Body of pancreas (tissue), 4 donors: ENCODE results near the gene PPIL4. TPM values are rescaled to one million over a fixed set of nuclear protein-coding genes. Genes with fewer than 3 reads are reported as not detected.

Experiments used
- ATAC-seq: fragments of 150-250 bp; one replicate; pipeline ENCODE4 v1.9.1; 2016
- DNase-seq, 4 donors: peaks; one replicate each; pipeline ENCODE4 v3.0.0-alpha.2; 2019
- H3K27ac ChIP-seq, 4 donors: fragments of 200-600 bp; sonication (generic); 1 replicate in 3 of 4; 2 replicates in 1 of 4; pipeline versions ENCODE4 v1.5.1 to v1.6.1; 2016 to 2019; ENCODE audit warnings: mild to moderate bottlenecking in 1 of 4, mixed read lengths in 1 of 4, moderate library complexity in 1 of 4
- H3K27me3 ChIP-seq, 2 donors: fragments of 200-600 bp; sonication (generic); one replicate each; pipeline ENCODE4 v1.6.0; 2016; ENCODE audit warnings: mild to moderate bottlenecking in 1 of 2
- H3K36me3 ChIP-seq, 2 donors: fragments of 200-600 bp; sonication (generic); replicated peaks in 1 of 2; 2 replicates each; pipeline ENCODE4 v1.5.1; 2016; ENCODE audit warnings: low read depth in 2 of 2; ENCODE audit not compliant: insufficient read depth in 1 of 2
- H3K4me1 ChIP-seq: fragments of 200-600 bp; sonication (generic); one replicate; pipeline ENCODE4 v1.6.0; 2016
- H3K4me3 ChIP-seq, 2 donors: fragments of 200-600 bp; sonication (generic); 1 replicate in 1 of 2; 2 replicates in 1 of 2; pipeline ENCODE4 v1.5.1; 2016 to 2019
- H3K9me3 ChIP-seq, 3 donors: fragments of 200-600 bp; sonication (generic); 1 replicate in 2 of 3; 2 replicates in 1 of 3; pipeline ENCODE4 v1.5.1; 2016
- POLR2A ChIP-seq, 3 donors: fragments of 450-650 bp; IDR thresholded peaks; one replicate each; pipeline ENCODE4 v1.6.1; 2016; ENCODE audit warnings: antibody characterized with exemption in 3 of 3, mild to moderate bottlenecking in 2 of 3
- WGBS, 2 donors: methylation state at CpG; one replicate each; pipeline ENCODE4 v1.1.5; 2017; 5-methylcytosine and 5-hydroxymethylcytosine counted together
- intact Hi-C: fragments of 100-400 bp; cut with DNase I; formaldehyde crosslinking; loops from one replicate; pipeline ENCODE4 v1.15.1; 2023
- total RNA-seq, 2 donors: library from RNA; depleted of rRNA; stranded (reverse); fragments of >200 nt; gene quantifications; one replicate each; pipeline ENCODE4 v1.1.0, GENCODE V29; 2016
- TF ChIP-seq, protein P1 (sequence below), 7 experiments: fragments of 450-650 bp in 4 of 7; fragments of 200-600 bp in 3 of 7; sonication (generic) in 3 of 7; IDR thresholded peaks; one replicate each; pipeline ENCODE4 v1.5.1; 2016 to 2019; ENCODE audit warnings: antibody characterized with exemption in 7 of 7

PPIL4 gene
- total RNA-seq, 2 donors from 2014 or later, result 14.5 to 24.1 TPM

GRCh38 chr6:149559389-149559788 is 13.5 kb upstream of the PPIL4 start:
- H3K27ac ChIP-seq, result no peak overlapping the region

GRCh38 chr6:149558029-149558428 is 12.2 kb upstream of the PPIL4 start:
- TF ChIP-seq, protein P1, sequence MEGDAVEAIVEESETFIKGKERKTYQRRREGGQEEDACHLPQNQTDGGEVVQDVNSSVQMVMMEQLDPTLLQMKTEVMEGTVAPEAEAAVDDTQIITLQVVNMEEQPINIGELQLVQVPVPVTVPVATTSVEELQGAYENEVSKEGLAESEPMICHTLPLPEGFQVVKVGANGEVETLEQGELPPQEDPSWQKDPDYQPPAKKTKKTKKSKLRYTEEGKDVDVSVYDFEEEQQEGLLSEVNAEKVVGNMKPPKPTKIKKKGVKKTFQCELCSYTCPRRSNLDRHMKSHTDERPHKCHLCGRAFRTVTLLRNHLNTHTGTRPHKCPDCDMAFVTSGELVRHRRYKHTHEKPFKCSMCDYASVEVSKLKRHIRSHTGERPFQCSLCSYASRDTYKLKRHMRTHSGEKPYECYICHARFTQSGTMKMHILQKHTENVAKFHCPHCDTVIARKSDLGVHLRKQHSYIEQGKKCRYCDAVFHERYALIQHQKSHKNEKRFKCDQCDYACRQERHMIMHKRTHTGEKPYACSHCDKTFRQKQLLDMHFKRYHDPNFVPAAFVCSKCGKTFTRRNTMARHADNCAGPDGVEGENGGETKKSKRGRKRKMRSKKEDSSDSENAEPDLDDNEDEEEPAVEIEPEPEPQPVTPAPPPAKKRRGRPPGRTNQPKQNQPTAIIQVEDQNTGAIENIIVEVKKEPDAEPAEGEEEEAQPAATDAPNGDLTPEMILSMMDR (IDR thresholded peaks at IDR 0.05), result no peak
- TF ChIP-seq POLR2A (IDR thresholded peaks at IDR 0.05), result no peak
- H3K4me1 ChIP-seq, result no peaks in the 10 kb centered on the region
- H3K36me3 ChIP-seq, result no peaks in the 10 kb centered on the region
- intact Hi-C loops, result no loop called here
- H3K9me3 ChIP-seq, result no peaks in the 10 kb centered on the region
- H3K4me3 ChIP-seq, result no peak overlapping the region
- ATAC-seq (no peak), DNase-seq (no peak)
- H3K27ac ChIP-seq, result no peak overlapping the region
- no peaks in the 10 kb centered on the region for H3K27me3 ChIP-seq

More at GRCh38 chr6:149559389-149559788, 13.5 kb upstream of the PPIL4 start:
- no peaks in the 10 kb centered on the region for H3K36me3 ChIP-seq
- H3K9me3 ChIP-seq, result no peaks in the 10 kb centered on the region
- no peak overlapping the region for H3K4me3 ChIP-seq
- WGBS, 2 donors, result 62 to 65% methylated on average over 2 of the region's 2 CpGs
- TF ChIP-seq POLR2A (IDR thresholded peaks at IDR 0.05), result no peak
- TF ChIP-seq, protein P1 (IDR thresholded peaks at IDR 0.05), result no peak
- DNase-seq (no peak), ATAC-seq (no peak)
- no peaks in the 10 kb centered on the region for H3K27me3 ChIP-seq
- H3K4me1 ChIP-seq, result no peaks in the 10 kb centered on the region
- intact Hi-C loops, result no loop called here

DNA sequence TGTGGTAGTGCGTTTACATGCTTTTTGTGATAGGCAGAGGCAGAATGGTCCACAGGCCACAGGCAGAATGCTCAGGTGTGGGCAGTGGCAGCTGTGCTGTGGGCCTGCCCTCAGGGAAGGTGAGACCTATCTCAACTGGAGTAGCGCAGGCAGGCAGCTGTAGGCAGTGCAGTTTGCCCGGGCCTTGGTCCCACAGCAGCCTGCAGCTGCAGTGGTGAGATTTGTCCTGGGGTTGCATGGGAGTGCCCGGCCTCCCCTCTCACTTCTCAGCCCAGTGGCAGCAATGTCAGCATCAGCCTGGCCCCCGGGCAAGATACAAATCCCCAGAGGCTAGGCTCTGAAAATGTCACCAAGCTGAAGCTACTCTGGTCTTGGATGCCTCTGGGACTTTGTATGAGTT is 6.1 kb upstream of the PPIL4 start:
- Histone ChIP-seq H3K9me3 (no peaks in the 10 kb centered on the region), H3K4me3 (no peak overlapping the region), H3K4me1 (no peaks in the 10 kb centered on the region), H3K27ac (no peak overlapping the region), H3K36me3 (no peaks in the 10 kb centered on the region), H3K27me3 (no peaks in the 10 kb centered on the region)
- DNase-seq, result no peak
- ATAC-seq, result no peak
- no peak for TF ChIP-seq POLR2A (IDR thresholded peaks at IDR 0.05)
- TF ChIP-seq, protein P1 (IDR thresholded peaks at IDR 0.05), result no peak
- intact Hi-C loops, result no loop called here
- 70 to 83% methylated on average over 1 to 4 of the region's 5 CpGs for WGBS, 2 donors

GRCh38 chr6:149545258-149545753 is 537 bp downstream of the PPIL4 start:
- H3K9me3 ChIP-seq, result no peaks in the 10 kb centered on the region
- peaks cover 0 to 1% of the 10 kb centered on the region in 2 donors for H3K36me3 ChIP-seq
- peaks cover 30% of the 10 kb centered on the region for H3K4me1 ChIP-seq
- peak; percentile 34 to 49 (median 38) for DNase-seq
- intact Hi-C loops, result no loop called here
- peak; percentile 30 for ATAC-seq
- peak overlapping the region; percentile 87 to 97 (median 92) for H3K27ac ChIP-seq
- H3K27me3 ChIP-seq, result no peaks in the 10 kb centered on the region
- TF ChIP-seq, protein P1 (IDR thresholded peaks at IDR 0.05), result peak in 1 of 7 experiments; percentile 3
- TF ChIP-seq POLR2A (IDR thresholded peaks at IDR 0.05), result no peak
- H3K4me3 ChIP-seq, result peak overlapping the region; percentile 74 to 94
- WGBS, 2 donors, result 0% methylated on average over 16 of the region's 16 CpGs

DNA sequence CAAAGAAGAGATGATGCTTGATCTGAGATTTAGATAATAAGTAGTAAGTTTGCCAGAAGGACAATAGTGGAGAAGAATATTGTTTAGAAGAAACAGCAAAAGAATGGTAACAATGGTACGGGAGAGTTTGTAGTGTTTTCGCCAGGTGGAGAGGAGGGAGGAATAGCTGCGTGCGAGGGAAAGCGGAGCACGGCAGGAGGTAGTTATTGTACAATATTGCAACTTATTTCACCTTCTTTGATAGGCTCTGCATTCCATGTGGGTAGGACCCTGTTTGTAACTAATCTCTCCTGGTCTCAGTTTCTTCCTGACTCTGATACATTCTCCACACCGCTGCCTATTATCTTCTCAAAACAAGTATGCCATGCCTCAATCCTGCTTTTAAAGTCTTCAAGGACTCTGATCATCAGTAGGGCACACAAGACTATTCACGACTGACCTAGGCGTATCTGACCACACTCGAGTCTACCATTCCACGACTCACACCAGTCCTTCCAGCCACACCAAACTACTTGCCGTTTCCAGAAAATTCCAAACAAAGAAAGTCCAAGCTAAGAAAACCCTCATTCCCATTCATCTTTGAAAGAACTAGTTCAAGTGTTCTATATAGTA is 1.1 kb downstream of the PPIL4 start:
- TF ChIP-seq, protein P1 (IDR thresholded peaks at IDR 0.05), result no peak
- TF ChIP-seq POLR2A (IDR thresholded peaks at IDR 0.05), result no peak
- WGBS, 2 donors, result 6 to 7% methylated on average over 12 of the region's 12 CpGs
- Histone ChIP-seq H3K4me1 (peaks cover 30% of the 10 kb centered on the region), H3K27ac (peak overlapping the region in 3 of 4 donors; percentile 87 to 97 (median 96)), H3K4me3 (peak overlapping the region; percentile 74 to 94), H3K36me3 (peaks cover 0 to 4% of the 10 kb centered on the region in 2 donors), H3K27me3 (no peaks in the 10 kb centered on the region), H3K9me3 (no peaks in the 10 kb centered on the region)
- intact Hi-C loops, result no loop called here
- DNase-seq (no peak), ATAC-seq (no peak)
